IPS DF 19.7 (cell line): Measurements from ENCODE around the gene IGFLR1.

ENCODE experiments used
- DNase-seq: peaks from one replicate; pipeline ENCODE4 v3.0.0-alpha.2; 2013; ENCODE audit warnings: low read depth, low spot score

IGFLR1 gene

DNA sequence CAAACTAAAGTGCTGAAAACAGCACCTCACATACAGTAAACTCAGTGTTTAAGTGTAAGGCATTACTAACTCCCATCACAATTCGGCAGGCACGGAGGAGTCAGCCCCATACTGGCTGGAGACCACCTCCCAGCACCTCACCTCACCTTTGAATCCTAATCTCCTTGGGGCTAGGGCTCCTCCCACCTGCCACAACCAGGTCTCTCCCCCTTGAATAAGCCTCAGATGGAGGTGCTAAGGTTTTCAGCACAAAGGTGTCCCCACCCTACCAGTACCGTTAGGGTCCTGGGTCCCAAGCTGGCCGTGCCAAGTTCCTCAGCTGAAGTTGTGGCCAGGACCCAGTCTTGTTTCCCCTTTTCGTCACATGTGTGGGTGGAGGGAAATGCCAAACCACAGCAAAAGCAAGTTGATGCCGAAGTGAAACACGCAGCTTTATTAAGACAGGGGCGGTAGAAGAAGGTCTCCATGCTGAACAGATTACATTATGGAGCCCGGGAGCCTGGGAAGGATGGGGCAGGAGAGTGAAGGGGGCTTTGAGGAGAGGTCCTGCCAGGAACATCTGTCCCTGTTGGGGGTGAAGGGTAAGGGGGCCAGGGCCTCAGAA lies at the start of gene IGFLR1:
Gene IGFLR1, minus strand, starts transcription at position 332 of the 604 bp plus-strand sequence. CDS start 1,272 bp downstream, outside the sequence.
- DNase-seq = no peak

GRCh38 chr19:35791814-35792279 lies 49.6 kb upstream of the IGFLR1 start:
- DNase-seq = no peak

- DNase-seq = no peak
These were observed 48.9 kb upstream of the IGFLR1 start for GRCh38 chr19:35790981-35791813.

DNA sequence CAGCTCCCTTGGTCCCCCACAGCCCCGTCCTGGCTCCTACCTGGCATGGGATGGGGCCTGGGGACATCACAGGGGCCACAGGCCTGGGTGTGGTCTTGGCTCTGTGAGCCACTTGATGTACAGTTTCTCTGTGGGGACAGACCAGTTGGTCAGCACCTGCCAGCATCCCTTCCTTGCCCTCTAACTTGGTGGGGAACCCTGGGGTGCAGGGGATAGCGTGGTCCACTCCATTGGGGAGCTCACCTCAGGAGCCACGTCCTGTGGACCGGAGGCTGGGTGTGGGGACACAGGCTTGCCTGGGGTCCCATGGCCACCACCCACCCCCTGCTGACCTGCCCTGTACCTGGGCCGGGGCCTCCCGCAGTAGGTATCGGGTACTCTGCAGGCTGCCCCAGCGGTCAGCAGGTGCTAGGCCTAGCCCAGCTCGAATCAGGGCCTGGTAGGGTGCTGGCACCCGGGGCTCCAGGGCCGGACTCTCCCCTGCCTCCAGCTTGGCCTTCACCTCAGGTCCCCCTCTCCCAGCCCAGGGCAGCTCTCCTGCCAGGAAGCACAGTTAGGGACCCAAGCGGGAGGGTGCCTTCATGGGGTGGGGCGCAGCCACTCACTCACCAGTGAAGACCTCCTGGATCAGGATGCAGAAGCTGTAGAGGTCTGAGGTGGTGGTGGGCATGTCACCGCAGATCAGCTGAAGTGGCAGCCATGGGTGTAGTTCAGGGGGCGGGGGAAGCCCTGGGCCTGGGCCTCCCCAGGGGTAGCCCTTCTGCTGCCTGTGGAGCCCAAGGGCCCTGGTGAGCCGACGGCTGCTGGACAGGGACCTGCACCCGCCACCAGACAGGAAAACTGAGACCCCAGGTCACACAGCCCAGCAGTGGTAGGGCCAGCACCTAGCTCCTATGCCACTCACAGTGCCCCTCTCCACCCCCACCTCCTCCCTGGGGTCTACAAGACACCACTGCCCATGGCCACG lies 48.0 kb upstream of the IGFLR1 start:
- no peak for DNase-seq

- no peak for DNase-seq
These were observed 47.1 kb upstream of the IGFLR1 start for GRCh38 chr19:35789195-35789977.

- DNase-seq = no peak
These were observed 46.1 kb upstream of the IGFLR1 start for GRCh38 chr19:35788205-35788960.

DNA sequence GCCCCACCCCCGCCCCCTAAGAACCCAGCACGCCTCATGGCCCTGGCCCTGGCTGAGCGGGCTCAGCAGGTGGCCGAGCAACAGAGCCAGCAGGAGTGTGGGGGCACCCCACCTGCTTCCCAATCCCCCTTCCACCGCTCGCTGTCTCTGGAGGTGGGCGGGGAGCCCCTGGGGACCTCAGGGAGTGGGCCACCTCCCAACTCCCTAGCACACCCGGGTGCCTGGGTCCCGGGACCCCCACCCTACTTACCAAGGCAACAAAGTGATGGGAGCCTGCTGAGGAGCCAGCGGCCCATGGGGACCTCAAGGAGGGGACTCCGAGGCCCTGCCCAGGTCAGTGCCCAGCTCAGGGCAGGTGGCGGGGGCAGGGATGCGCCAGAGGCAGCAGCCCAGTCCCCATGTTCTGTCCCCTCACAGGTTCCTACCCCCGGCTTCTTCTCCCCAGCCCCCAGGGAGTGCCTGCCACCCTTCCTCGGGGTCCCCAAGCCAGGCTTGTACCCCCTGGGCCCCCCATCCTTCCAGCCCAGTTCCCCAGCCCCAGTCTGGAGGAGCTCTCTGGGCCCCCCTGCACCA lies 45.1 kb upstream of the IGFLR1 start:
- no peak for DNase-seq

GRCh38 chr19:35786299-35787160 lies 44.3 kb upstream of the IGFLR1 start:
- DNase-seq = no peak

DNA sequence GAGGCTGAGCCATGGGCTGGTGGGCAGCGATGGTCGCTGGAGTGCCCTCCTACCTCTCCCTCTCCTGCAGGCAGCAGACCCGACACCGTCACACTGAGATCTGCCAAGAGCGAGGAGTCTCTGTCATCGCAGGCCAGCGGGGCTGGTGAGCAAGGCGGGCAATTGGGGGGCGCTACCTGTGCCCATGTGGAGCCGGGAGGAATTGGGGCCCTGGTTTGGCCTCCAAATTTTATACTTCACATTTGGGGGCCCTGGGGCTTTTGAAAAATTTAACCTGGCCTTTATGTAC lies 43.0 kb upstream of the IGFLR1 start:
- DNase-seq = no peak

DNA sequence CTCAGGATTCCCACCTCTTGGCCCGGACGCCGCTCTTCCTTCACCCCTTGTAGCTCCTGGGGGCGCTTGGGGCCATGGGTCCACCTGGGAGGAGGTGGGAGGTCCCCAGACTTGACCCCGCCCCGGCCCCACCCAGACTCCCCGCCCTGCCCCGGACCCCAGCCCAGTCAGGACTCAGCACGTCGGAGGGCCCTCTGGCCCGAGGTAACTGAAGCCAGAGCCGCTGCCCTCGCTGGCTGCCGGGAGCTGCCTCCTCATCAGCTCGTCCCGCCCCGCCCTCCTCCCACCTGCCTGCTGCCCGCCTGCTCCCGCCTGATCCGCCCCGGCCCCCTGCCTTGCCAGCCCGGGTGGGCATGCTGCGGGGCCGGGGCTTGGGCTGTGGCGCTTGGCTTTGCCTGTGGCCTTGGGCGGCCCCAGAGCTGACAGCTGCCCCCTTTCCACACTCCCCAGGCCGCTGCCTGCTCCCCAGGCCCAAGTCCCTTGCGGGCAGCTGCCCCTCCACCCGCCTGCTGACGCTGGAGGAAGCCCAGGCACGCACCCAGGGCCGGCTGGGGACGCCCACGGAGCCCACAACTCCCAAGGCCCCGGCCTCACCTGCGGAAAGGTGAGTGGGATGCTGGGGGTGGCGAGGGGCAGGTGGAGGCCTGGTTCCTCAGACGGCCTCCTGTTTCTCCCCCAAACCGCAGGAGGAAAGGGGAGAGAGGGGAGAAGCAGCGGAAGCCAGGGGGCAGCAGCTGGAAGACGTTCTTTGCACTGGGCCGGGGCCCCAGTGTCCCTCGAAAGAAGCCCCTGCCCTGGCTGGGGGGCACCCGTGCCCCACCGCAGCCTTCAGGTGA lies 42.5 kb upstream of the IGFLR1 start:
- peak; percentile 64 for DNase-seq

- DNase-seq = no peak
These were observed 41.5 kb upstream of the IGFLR1 start for GRCh38 chr19:35783469-35784434.

DNA sequence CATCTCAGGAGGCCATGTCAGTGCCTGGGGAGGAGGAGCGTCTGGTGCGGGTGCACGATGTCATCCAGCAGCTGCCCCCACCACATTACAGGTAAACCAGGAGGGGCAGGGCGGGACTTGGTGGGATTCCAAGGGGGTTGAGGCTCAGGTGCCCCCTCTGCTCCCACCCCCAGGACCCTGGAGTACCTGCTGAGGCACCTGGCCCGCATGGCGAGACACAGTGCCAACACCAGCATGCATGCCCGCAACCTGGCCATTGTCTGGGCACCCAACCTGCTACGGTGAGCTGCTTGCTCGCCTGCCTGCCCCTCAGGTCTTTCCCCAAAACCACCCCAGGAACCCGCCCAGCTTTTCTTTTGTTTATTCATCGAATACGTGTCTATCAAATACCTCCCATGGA lies 40.3 kb upstream of the IGFLR1 start:
- DNase-seq = no peak

DNA sequence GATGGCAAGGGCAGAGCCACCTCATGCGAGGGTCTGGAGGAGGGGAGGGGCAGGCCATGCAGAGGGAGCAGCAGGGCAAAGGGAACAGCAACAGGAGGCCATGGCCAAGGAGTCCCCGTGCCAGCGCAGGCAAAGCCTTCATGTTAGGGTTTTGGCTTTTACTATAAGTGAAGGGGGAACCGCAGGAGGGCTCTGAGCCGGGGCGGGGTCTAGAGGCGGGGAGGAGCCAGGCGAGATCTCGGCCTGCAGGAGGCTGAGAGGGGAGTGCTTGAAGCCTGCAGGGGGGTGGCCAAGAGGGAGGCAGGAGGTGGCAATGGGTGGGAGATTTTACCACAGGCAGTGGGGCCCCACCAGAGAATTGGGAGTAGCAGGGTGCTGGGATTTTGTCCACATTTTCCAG lies 39.4 kb upstream of the IGFLR1 start:
- DNase-seq = no peak

GRCh38 chr19:35780717-35781116 lies 38.5 kb upstream of the IGFLR1 start:
- no peak for DNase-seq

DNA sequence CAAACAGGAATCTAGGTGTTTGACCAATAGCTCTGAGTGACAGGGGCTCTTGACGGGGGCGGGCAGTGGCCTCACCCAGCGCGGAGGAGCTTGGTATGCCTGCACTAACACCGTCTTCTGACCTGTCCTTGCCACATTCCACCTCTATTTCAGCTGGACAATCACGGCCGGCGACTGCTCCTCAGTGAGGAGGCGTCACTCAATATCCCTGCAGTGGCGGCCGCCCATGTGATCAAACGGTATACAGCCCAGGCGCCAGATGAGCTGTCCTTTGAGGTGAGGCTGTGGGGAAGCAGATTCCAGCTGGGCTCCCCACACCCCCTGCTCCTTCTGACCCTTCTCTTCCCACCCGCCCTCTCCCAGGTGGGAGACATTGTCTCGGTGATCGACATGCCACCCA lies 37.8 kb upstream of the IGFLR1 start:
- DNase-seq = no peak

GRCh38 chr19:35779033-35779432 lies 36.8 kb upstream of the IGFLR1 start:
- no peak for DNase-seq

DNA sequence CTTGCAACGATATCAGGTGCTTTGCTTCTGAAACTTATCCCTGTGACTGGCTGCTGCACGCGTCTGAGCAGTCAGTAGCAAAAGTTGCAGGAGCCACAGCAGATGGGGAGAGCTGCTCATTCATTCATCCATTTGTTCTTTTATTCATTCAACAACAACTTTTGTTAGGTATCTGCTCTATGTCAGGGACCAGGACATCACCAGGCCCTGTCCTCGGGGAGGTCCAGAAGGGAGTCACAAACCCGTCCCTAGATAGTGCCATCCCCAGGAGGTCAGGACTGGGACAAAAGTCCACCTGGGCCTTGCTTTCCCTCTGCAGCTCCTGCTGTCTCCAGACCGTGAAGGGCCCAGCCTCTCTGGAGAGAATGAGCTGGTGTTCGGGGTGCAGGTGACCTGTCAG lies 35.7 kb upstream of the IGFLR1 start:
- no peak for DNase-seq
